ENCODE data around the gene RIOK3.
"Not testable (repeated sequence)": the region's sequence is repeated elsewhere in the genome, so short reads cannot be mapped to it uniquely, and the experiment has no call there.

Gene RIOK3

GRCh38 chr18:23451491-23451890 is 1.6 kb upstream of the RIOK3 start:
- no peak for DNase-seq (ENCODE audit: low spot score)

- DNase-seq (ENCODE audit: low spot score) = no peak
Measured at GRCh38 chr18:23452347-23452727, 750 bp upstream of the RIOK3 start.

- peak; percentile 32 for DNase-seq (ENCODE audit: low spot score)
Measured at GRCh38 chr18:23453680-23454058, 582 bp downstream of the RIOK3 start.

GRCh38 chr18:23456835-23457234 is 3.7 kb downstream of the RIOK3 start:
- no peak for DNase-seq (ENCODE audit: low spot score)

- no peak for DNase-seq (ENCODE audit: low spot score)
Measured at GRCh38 chr18:23458830-23459529, 5.9 kb downstream of the RIOK3 start.

- DNase-seq (ENCODE audit: low spot score) = no peak
Measured at GRCh38 chr18:23459530-23459921, 6.4 kb downstream of the RIOK3 start.

- peak; percentile 44 for DNase-seq (ENCODE audit: low spot score)
Measured at GRCh38 chr18:23460285-23461273, 7.5 kb downstream of the RIOK3 start.

GRCh38 chr18:23462876-23463275 is 9.8 kb downstream of the RIOK3 start:
- no peak for DNase-seq (ENCODE audit: low spot score)

GRCh38 chr18:23468753-23469459 is 15.8 kb downstream of the RIOK3 start:
- no peak for DNase-seq (ENCODE audit: low spot score)

GRCh38 chr18:23470620-23471387 is 17.7 kb downstream of the RIOK3 start:
- no peak for DNase-seq (ENCODE audit: low spot score)

- DNase-seq (ENCODE audit: low spot score) = no peak
Measured at GRCh38 chr18:23471486-23471885, 18.4 kb downstream of the RIOK3 start.

GRCh38 chr18:23479829-23480505 is 26.9 kb downstream of the RIOK3 start:
- no peak for DNase-seq (ENCODE audit: low spot score)

- no peak for DNase-seq (ENCODE audit: low spot score)
Measured at GRCh38 chr18:23484561-23485182, 31.6 kb downstream of the RIOK3 start.

- no peak for DNase-seq (ENCODE audit: low spot score)
Measured at GRCh38 chr18:23485386-23485785, 32.3 kb downstream of the RIOK3 start.

- DNase-seq (ENCODE audit: low spot score) = no peak
Measured at GRCh38 chr18:23487738-23488570, 34.9 kb downstream of the RIOK3 start.

- not testable (repeated sequence) for DNase-seq (ENCODE audit: low spot score)
Measured at GRCh38 chr18:23489586-23489985, 36.5 kb downstream of the RIOK3 start.

- DNase-seq (ENCODE audit: low spot score) = no peak
Measured at GRCh38 chr18:23493654-23494053, 40.6 kb downstream of the RIOK3 start.

GRCh38 chr18:23494992-23495391 is 41.9 kb downstream of the RIOK3 start:
- DNase-seq (ENCODE audit: low spot score) = peak; percentile 26

- DNase-seq (ENCODE audit: low spot score) = no peak
Measured at GRCh38 chr18:23495723-23496440, 42.8 kb downstream of the RIOK3 start.
